NCI-H446 treated with DMSO at 0.1 percent for 48 hours (cell line): ENCODE measurements around the gene DYNLT2.
"Not testable (repeated sequence)": the region's sequence is repeated elsewhere in the genome, so short reads cannot be mapped to it uniquely, and the experiment has no call there.

Source experiments
- DNase-seq: peaks from one replicate; lab custom pipeline; 2025; lab: John Stamatoyannopoulos, UW

Gene DYNLT2

DNA sequence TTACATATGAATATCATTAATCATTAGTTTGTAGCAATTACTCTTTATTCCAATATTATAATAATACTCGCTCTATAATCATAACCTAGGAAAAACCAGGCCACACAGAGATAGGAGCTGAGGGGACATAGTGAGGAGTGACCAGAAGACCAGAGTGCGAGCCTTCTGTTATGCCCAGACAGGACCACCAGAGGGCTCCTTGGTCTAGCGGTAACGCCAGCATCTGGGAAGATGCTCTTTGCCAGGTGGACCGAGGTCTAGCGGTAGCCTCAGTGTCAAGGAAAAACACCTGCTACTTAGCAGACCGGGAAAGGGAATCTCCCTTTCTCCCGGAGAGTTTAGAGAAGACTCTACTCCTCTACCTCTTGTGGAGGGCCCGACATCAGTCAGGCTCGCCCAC is 54.3 kb downstream of the DYNLT2 start:
- DNase-seq = not testable (repeated sequence)

DNA sequence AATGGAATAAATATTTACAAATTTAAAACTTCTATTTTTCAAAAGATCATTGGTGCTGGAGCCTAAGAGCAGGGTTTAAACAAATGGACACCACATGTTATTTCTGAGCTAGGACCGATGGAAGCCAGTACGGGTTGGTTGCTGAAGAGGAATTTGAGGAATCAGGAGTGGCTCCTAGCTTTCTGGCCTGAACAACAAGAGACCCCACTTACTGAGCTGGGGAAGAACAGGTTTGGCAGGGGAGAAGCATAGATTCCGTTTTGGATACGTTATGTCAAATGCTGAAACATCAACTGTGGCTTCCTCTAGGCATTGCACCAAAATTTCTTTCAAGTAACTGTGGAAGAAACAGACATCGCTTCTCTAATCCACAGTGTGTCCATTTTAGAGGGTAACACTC is 56.2 kb downstream of the DYNLT2 start:
- DNase-seq = no peak

DNA sequence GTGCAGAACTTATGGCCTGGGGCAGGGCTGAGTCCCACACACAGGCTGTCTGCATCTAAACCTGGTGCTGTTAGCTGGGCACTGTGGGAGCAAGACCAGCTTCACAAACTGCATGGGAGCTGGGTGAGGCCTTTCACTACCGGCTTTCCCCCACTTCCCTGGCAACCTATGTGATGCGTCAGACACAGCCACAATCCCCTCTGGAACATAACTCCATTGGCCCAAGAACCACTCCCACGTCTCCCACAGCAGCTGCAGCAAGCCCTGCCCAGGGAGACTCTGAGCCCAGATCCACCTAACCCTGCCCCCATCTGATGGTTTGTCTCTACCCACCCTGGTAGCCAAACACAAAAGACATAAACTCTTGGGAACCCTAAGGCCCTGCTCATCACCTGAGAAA is 58.9 kb downstream of the DYNLT2 start:
- DNase-seq = no peak

DNA sequence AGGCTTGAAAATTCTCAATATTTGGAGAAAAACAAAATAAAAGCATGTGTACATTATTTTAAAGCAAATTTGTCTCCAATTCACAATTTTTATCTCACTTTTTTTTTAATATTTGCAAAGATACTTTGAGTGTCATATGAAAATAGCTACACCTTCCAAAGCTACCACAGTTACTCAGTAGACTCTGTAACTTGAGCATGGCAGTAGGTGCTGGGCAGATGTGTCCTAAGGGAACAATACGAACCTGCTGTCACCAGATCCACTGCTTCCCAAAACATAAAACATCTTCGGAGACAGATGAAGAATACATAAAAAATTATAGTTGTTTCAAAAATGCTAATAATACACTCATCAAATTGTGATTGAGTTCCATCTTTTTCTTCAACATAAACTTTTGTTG is 60.1 kb downstream of the DYNLT2 start:
- no peak for DNase-seq
